HG03575 (cell line): ENCODE results near the gene PIGBOS1.
A peak's percentile ranks its signal among the peaks of the same experiment; 100 is the strongest.
"Not testable (repeated sequence)": the region's sequence is repeated elsewhere in the genome, so short reads cannot be mapped to it uniquely, and the experiment has no call there.

ENCODE experiments used
- ATAC-seq: cut with Tn5 transposase; IDR thresholded peaks from one replicate; pipeline ENCODE4 v1.9.1; 2021; ENCODE audit not compliant: unreplicated experiment, insufficient number of reproducible peaks, low FRiP score; ENCODE audit errors: extremely low read depth

PIGBOS1 gene

DNA sequence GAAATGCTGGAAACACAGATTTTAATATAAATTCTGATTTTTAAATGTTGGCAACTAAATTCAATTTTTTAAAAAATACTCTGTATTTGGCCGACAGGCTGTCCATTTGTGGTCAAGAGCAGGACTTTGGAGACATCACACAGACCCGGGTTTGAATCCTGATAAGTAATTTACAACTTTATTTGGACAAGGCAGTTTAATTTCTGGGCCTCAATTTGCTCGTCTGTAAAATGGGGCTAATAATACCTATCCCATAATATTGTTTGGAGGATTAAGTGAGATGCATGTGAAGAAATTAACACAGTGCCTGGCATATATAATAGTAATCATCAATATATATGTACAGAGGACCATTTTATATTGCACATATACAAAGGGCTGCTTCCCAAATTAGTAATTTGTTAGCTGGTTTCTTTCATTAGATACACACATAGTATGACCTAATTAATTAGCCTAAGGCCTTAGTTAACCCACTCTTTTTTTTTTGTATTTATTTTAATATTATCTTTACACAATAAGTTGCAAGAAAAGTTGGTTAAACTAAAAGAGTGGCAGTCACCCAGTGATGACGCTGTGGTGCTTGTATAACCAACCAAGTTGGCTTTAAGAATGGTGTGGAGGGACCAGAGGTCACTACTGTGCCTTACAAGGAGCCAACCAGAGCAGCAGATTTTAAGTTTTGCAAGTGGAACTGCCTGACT lies 764 bp upstream of the PIGBOS1 start:
- no peak for ATAC-seq

GRCh38 chr15:55302801-55303200 lies 16.1 kb downstream of the PIGBOS1 start:
- ATAC-seq = not testable (repeated sequence)

DNA sequence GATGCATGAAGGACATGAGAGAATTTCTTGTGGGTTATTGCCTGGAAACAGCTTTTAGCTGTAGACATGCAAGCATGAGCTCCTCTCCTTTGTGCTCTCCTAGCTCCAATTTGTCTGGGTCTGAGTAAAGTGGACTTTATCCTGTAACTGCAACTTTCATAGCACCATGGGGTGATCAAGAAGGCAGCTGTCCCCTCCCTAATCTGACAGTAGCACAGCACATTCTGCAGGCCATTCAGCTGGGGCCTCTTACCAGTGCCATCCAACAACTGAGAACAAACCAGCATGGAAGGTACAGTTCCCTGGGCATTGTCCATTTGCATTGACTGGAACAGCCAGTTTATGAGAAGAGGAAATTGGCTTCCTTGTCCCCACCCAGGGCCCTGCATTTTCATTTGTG lies 21.6 kb downstream of the PIGBOS1 start:
- ATAC-seq = no peak

DNA sequence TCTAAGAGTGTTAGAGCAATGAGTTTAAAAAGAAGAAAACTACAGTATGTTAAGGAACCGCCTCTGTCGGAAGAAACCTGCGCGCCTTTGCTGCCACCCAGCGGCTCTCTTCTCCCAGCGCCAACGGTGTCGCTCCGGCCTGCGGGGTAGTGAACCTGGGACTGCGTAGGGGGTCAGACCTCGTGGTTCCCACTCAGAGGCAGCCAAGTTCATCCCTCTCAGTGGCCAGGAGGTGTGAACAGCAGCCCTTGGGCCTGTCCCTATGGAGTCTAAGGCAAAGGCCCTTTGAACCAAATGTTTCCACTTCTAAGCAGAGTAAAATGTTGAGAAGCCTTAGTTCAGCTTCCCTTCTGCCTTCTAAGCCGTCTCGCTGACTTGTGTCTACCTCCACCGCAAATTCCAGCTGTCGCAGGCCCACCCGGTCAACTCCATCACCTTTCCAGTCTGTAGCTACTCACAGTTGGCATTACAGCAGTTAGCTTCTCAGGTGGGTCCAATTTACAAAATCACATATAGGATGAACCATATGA lies 28.3 kb downstream of the PIGBOS1 start:
- ATAC-seq = peak; percentile 62

DNA sequence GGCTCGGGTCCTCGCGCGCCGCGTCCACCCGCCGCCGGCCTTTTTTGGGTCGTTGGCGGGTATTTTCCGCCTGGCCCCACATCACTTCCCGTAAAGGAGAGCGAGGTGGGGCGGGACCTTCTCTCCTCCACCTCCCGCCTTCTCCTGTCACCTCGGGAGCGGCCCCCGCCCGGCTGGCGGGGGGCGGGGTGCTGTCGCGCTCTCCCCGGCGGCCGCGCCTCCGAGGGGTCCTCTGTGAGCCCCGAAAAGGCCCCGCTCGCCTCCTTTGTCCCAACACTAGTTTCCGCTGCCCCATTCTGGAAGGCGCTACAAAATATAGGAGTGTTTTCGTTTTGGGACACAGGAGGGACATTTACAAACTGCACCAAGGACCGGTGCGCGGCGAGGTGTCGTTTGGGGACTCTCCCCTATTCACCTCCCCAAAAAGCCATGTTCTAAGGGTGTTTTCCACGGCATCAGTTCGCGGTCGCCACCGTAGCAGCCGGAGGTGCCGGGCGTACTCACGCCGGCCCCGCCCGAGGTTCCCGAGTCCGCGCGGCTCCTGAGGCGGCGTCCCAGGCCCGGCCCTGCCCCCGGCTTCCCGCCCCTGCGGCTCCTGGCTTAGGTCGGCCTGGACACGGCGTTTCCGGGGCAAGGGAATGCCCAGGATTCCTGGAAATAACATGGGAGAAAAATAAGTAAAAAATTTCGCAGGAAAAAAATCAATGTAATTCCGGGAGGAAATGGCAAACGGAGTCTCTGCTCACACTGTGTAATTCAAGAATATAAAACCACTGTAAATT lies 29.0 kb downstream of the PIGBOS1 start, which contains the start of gene RAB27A:
Gene RAB27A, minus strand, starts transcription at position 68 of the 782 bp plus-strand sequence. CDS start 54,879 bp downstream, outside the sequence.
- ATAC-seq = no peak

DNA sequence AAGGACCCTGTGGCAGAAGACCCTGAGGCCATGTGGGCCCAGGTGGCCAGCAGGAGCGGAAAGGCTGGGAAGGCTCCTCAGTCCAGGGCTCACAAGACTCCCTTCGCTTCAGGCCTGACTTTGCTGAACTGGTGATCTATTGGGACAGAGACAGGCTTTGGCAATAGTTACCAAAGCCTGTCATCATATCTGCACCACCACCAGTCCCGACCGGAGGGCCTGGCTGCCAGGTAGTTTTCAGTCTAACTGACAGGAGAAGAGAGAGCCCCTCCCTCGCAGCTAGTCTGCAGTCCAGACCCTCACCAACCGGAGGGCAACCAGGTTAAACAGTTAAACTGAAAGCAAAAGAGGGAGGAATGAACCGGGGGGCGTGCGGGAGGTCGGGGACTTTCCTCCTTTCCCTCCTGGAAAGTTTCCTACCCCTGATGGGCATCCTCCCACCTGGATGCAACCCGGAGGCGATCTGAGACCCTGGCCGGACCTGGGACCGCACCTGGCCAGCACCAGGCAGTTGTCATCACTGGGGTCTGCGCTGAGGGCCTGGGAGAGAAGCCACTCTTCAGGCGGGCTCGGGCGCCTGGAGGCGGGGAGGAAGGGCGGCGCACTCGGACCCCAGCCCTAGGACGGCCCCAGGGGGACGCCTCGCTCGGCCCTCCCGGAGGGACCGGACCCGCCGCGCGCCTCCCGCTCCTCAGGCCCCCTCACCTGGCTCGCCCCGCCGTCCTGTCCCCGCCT lies 29.7 kb downstream of the PIGBOS1 start:
- ATAC-seq = no peak

DNA sequence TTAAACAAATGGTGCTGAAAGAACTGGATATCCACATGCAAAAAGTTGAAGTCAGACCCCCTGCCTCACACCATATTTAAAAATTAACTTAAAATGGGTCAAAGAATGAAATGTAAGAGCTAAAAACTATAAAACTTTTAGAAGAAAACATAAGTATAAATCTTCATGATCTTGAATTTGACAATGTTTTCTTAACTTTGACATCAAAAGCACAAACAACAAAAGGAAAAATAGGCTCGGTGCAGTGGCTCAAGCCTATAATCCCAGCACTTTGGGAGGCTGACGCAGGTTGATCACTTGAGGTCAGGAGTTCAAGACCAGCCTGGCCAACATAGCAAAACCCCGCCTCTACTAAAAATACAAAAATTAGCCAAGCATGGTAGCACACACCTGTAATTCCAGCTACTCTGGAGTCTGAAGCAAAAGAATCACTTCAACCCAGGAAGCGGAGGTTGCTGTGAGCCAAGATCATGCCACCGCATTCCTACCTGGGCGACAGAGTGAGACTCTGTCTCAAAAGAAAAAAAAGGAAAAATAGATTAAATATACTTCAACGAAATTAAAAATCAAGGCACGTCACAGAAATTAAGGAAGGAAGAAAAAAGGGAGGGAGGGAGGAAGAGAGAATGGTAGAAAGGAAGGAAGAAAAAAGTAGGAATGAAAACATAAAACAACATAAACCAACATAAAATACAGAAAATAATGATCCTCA lies 30.8 kb downstream of the PIGBOS1 start:
- ATAC-seq = no peak

GRCh38 chr15:55286442-55287189 lies 32.3 kb downstream of the PIGBOS1 start:
- ATAC-seq = not testable (repeated sequence)

DNA sequence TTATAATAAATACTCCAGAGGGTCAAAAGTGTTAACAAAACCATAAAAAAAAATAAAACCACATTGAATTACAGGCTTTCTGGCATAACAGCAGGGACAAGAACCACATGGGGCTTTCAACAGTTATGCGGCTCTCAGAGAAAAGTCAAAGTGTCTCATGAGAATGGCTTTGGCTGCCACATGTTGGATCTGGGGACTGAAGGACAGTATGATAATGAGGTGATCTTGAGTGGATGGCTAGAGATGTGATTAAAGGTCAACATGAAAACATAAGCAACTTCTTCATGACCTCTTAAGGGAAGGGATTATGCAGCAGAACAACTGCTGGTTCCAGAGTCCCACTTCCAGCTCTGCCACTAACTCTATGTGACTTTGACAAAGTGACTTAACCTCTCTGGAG lies 34.5 kb downstream of the PIGBOS1 start:
- ATAC-seq = no peak

GRCh38 chr15:55283379-55284147 lies 35.4 kb downstream of the PIGBOS1 start:
- no peak for ATAC-seq

- no peak for ATAC-seq
These were observed 36.6 kb downstream of the PIGBOS1 start for GRCh38 chr15:55282284-55282833.

DNA sequence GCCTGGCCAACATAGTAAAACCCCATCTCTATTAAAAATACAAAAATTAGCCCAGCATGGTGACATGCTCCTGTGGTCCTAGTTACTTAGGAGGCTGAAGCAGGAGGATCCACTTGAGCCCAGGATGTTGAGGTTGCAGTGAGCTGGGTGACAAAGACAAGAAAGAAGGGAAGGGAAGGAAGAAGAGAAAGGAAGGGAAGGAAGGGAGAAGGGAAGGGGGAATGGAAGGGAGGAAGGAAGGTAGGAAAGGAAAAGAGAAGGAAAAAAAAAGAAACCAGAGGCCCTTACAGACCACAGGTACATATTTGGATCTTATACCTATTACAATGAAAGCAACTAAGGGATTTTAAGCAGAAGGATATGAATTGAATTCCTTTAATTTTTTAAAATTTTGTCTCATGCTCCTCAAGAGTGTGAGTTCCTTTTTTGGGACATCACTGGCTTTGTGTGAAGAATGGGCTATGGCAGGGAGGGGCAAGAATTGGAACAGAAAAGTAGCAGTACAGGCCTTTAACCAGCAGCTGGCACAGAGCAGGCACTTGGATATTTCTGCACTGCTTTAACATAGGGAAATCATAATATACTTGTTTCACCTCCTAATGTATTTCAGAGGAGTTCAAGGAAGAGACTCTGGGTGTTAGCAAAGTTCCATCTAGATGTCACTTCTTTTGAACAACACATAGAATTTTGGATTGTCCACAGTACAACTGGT lies 37.2 kb downstream of the PIGBOS1 start:
- no peak for ATAC-seq

DNA sequence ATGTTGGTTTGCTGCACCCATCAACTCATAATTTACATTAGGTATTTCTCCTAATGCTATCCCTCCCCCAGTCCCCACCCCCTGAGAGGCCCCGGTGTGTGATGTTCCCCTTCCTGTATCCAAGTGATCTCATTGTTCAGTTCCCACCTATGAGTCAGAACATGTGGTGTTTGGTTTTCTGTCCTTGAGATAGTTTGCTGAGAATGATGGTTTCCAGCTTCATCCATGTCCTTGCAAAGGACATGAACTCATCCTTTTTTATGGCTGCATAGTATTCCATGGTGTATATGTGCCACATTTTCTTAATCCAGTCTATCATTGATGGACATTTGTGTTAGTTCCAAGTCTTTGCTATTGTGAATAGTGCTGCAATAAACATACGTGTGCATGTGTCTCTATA lies 38.3 kb downstream of the PIGBOS1 start:
- ATAC-seq = not testable (repeated sequence)

DNA sequence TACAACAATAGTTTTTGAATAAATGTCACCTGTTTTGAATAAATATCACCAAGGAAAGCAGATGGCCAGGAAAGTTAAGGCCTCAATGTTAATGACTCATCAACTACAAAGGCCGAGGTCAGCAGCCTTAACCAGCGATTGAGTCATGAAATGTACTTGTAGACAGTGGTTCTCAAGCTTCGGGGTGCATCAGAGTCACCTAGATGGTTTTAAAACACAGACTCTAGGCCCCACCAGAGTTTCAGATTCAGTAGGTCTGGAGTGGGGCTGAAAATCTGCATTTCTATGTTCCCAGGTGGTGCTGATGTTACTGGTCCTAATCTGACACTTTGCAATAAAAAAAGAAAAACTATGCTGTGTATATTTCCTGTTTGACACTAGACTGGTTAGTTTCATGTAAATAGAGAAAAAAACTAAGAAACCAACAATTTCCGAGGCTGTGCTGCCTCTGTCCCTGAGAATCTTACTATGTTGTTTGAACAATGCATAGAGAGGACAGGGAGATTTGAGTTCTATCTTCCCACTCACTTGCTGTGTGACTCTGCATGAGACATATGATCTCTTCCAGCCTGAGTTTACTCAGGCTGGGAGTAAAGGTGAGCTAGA lies 39.1 kb downstream of the PIGBOS1 start:
- peak; percentile 71 for ATAC-seq

DNA sequence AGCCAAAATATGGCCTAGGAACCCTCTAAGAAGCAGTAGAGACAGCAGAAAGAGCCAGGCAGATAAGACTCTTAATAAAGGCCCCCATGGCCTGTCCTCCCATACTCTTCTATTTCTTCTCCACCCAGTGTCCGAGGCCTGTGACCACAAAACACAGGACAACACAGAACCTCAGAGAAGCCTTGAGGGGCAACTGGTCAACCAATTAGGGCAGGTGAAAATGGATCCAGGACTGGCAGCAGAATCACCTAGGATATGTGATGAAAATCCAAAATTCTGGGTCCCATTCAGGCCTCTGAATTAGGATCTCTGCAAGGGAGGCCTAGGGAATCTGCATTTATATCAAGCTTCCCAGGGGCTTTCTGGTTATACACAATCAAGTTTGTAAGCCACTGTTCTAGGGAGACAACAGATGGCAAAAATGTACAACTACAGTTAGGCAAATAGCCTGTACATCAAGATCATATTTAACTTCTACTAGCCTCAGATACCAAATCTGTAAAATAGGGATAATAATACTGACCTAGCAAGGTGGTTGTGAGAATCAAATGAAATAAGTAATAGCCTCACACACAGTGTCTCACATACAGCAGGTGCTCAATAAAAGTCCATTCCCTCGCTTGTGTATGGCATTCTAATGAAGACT lies 39.7 kb downstream of the PIGBOS1 start:
- ATAC-seq = no peak

DNA sequence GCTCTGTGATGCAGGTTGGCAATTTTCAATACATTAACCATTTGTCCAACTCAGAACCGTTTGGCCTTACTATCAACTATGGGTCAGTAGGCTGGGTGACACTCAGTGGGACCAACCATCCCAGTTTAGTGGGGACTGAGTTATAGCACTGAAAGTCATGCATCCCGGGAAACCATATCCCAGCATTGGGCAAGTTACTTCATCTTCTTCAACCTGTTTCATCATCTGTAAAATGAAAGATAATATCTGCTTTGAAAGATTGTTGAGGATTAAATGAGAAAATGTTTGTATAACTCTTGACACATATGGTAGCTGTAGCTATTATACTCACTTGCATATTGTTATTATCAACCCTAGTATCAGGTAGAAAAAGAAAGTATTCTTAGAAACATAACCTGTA lies 41.2 kb downstream of the PIGBOS1 start:
- no peak for ATAC-seq
